HL-60/S4 treated with retinoic acid at 250 ng/mL for 4 days and 3 days (cell line): ENCODE measurements around the gene LRRC47.

Experiments used
- in situ Hi-C: fragments of 300-500 bp; cut with MboI; formaldehyde crosslinking; loops from 2 replicates; pipeline ENCODE4 v1.7.0; 2022; ENCODE audit warnings: low sequenced_read_pairs

The LRRC47 gene

DNA sequence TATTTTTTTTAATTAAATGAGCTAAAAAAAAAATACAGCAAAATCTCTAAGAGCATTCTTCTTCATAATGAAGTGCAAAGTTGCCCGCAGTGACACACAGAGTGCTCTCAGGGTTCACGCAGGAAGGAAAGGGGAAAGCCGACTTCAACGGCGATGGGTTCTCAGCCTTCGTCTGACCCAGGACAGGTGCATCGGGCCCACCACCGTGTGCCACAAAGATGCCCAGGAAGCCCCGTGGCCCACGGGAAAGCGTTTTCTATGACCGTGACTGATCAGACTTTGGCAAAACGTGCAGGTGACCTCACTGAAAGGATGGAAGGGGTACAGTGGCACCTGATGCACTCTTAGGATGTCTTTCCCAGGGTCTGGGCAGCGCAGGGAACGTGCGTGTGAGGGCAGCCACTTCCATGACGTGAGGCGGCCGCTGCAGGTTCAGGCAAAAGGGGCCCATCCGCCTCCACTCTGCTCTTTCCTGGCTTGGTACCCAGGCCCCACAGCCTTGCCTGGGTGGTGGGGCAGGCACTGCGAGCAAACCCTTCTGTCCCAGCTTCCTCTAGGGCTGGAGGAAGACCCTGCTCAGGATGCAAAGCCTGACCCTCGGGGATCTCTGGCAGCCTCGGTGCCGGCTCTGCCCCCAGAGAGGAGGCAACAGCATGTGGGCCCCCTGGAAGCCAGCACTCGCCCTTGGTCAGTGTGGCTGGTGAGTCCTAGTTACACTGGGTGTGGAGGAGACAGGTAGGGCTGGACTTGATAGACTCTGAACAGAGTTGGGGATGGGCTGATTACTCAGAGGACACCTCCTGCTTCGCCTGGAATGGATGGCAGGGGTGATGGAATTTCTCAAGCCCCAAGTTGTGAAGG lies 8.3 kb downstream of the LRRC47 start:
- in situ Hi-C loops, result no loop called here

DNA sequence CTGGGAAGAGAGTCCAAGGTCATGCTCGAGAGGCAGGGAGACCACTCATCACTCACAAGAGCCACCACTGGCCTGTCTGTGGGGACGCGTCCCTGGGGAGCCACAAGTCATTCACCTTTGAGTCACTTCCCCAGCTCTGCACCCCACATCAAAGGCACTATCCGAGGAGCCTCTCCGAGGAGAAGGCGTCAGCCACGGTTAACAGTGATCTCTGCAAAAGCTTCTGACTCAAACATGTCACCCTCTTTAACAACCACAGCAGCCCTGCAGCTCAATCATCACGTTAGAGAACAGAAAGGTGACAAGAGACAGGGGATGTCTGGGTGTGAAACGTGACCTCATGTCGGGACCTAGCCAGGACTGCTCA lies 9.0 kb downstream of the LRRC47 start:
- in situ Hi-C loops, result no loop called here

DNA sequence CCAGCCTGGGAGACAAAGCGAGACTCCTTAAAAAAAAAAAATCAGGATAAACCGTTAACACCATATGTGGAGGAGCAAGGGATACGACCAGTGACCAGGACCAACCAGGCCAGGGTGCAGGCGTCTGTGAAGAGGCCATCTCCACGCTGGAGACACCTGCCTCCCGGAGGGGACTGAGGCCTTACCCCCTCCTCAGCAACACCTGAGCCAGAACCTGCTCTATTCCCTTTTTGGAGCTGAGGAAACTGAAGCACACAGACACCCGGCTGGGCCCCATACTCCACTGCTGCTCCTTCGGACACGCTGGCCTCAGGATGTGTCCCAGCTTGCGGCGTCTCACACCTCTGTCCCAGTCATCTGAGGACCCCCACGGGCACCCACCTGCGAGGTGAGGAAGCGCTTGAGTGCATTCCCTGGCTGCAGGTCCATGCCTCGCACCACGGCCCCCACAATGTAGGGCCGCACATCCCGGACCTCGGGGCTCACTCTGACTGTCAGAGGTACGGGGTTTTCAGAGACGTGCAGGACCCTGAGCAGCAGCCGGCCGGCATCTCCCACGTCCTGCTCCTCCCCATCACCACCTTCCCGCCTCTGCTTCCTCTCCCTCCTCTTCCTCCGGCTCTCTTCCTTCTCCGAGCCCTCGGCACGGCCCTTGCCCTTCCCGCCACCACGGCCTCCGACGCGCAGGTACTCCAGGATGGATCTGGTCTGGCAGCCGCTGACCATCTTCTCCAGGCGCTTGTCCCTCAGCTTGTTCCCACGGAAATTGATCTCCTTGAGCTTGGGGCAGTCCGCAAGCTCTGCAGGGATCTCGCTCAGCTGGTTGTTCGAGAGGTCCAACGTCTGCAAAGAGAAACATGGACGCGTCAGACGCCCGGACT lies 9.6 kb downstream of the LRRC47 start:
- in situ Hi-C loops, result no loop called here

DNA sequence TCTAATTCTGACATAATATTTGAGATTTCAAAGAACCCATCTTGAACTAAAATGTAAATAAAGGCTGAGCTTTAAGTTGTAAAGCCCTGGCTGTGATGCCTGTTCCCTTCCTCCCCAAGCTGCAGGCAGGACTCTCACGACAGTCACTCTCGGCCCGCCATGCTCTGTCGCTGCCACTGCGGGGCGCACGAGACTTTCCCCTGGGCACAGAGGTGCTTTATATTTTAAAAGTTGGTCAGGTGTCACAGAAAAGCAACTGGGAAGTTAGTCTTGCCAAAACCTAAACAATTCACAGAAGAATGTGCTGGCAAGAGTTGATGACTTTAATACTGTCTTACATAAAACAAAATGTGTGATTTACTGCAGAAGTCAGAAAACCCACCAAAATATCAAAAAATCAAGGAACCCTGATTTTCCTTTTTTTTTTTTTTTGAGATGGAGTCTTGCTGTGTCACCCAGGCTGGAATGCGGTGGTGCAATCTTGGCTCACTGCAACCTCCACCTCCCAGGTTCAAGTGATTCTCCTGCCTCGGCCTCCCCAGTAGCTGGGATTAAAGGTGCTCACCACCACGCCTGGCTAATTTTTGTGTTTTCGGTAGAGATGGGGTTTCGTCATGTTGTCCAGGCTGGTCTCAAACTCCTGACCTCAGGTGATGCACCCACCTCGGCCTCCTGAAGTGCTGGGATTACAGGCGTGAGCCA lies 10.7 kb downstream of the LRRC47 start:
- in situ Hi-C loops, result no loop called here

DNA sequence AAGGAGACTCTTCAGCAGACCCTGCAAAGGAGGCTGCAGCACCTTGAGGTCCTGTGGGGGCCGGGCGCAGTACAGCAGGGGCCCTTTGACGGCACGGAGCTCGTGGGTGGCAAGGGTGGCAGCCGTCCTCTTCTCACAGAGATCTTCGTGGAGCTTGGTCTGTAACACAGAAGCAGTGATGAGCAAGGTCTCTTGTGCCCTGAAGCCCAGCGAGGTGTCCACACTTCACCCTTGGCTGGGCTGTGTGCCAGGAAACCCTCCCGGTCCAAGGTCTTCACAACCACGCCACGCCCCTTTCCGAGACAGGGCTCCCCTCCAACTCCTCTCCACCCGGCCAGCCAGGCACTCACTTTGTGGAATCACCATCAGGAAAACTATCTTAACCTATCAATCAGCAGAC lies 11.3 kb downstream of the LRRC47 start:
- in situ Hi-C loops, result no loop called here

DNA sequence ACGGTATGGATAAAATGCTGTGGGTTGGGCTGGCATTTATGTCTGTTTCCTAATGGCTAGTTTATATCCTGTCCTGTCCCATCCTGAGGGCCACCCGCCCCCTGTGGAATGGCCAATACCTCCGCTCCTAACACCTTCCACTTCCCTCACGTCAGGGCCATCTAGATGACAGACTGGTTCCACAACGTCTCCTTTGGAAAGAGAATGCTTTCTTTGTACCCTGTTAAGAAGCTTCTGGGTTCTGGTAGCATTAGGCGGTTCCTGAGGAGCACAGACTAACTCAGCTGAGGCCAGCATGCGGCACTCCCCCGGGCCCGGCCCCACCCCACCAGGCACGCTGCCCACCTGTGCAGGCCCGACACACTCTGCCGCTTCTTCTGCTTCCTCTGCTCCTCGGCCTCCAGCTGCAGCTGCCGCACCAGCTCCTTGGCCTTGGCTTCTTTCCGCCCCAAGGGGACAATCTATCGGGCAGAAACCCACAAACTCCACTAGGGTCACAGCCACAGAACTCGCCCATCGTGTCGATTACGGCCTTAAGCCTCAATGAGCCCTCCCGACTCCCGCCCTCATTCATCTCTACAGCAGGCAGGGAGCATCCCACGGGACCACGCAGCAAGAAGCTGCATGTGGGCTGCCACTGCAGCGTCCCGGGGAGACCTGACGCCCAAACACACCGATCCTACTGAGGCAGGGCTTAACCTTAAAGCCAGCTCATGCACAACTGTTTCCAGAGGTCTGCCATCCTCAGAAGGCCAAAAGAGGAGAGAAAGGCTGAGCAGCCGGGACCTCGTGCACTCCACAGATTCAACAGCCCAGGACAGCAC lies 12.4 kb downstream of the LRRC47 start:
- in situ Hi-C loops, result no loop called here

DNA sequence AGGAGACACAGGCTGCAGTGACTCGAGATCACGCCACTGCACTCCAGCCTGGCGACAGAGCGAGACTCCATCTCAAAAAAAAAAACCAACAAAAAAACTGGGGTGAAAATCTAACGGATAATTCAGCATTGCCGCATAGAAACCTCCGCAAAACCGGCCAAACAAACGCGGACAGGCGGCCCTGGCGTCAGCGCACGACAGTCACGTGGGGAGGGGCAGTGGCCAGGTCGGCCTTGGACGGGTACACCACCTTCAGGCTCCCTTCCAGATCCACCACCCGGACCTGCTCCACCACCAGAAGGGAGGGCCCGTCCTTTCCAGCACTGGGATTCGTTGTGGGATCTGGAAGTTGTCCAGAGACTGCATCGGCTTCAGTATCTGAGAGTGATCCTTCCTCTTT lies 15.4 kb downstream of the LRRC47 start:
- in situ Hi-C loops, result no loop called here

DNA sequence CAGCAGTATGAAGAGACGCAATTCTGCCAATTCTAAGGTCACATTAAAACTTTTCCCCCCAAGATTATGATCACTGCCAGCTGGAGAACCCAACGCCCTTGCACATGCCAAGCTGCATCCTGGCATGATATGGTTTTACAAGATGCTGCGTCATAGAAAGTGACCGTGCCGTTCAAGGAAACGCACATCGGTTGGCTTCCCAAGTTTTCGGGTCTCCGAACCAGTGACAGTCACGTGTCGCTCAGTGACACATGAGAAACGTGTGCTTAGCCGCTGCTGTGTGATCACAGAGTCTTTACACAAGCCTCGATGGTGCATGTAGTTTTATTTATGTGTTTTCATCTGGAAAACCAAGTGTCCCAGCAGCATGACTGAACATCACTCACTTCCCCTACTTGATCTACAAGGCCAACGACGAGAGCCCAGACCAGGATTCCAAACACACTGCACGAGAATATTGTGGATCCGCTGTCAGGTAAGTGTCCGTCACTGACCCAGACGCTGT lies 16.3 kb downstream of the LRRC47 start:
- in situ Hi-C loops, result no loop called here

DNA sequence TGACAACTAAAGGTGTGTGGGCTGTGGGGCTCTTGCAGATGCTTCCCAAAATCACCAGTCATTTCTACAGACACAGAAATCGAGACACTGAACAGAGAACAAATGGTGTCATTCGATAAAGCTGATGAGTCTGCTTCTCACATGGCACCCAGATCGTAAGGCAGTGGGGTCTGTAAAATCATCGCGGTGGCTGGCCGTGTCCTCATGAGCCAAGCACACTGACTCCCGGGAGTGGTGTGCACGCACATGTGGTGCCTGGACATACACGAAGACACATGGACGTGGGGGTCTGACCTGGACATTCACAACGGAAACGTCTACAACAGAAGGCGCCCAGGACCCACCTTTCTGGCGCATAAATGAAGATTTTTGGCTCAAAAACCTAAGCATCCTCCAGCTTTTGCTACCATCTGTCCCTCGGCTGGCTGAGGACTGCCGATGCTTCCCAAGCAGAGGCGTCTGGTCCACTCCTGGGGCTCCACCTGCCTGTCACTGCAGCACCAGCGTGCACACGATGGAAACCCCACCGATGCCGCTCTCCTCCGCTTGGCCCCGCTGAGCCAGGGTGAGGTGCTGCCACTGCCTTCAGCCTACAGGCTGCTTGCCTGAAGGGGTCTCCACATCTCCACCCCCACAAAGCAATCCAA lies 16.9 kb downstream of the LRRC47 start:
- in situ Hi-C loops, result no loop called here

DNA sequence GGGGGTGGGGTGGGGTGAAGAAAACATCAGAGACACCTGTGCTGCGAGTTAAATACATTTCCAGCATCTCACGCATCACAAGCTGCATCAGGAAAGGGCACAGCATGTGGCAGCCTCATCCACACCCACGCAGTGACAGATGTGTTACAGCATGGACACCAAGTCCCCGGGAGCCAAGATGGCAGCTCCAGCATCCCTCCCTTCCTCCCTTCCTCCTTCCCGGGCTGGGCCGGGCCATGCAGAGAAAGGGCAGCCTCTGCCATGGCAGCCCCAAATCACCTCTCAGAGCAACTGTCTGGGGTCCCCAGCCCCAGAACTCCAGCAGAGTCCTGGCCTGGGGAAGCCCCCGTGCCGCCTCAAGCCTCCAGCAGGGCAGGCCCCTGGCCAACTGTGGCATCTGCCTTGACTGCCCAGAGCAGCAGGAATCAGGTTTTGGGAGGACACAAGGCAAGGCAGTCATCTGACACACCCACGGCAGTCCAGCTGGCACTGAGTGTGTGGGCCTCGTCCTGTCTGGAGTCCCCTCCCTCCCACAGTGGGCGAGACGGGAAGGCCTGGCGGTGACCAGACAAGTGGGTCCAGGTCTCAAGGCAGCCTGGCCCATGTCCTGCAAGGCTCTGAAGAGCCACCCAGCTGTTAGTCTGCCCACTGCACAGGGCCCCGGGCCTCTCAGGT lies 17.6 kb downstream of the LRRC47 start:
- in situ Hi-C loops, result no loop called here

DNA sequence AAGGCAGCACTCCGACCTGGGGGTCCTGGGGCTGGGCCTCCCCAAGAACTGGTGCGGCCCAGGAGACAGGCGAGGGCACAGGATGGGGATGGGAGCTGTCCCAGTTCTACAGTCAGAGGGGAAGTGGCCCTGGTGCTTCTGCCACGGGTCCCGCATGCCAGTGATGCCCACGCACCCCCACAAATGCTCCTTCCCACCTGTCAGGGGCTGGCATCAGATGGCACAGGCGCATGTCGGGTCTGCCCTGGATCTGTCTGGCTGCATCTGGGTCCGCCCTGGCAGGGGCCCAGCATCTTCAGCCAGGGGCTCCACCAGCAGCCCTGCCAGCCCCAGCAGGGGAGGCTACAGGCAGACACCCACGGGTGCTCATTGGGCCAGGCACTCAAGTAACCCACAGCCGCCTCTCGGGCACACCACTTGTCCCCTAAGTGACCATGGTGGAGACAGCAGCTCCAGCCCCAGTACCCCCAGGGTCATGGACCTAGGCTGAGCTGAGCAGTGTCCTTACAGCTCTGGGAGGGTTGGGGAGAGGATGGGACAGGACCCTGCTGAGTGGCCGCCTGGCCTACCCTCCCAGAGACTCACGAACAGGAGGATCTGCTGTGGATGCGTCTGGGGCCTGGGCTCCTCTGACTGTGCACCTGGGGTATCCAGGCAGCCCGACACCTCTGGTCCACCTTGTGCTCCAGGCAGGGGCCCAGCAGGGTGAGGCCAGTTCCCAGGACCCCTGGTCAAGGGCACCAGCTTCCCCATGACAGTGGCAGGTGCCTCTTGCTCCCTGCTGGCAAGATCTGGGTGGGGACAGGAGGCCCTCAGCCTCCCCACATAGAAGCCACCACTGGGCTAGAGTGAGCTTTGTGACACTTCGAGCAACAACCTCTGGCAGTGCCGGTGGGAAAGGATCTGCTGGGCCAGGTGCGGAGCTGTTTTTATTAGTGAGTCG lies 18.4 kb downstream of the LRRC47 start:
- in situ Hi-C loops, result no loop called here

DNA sequence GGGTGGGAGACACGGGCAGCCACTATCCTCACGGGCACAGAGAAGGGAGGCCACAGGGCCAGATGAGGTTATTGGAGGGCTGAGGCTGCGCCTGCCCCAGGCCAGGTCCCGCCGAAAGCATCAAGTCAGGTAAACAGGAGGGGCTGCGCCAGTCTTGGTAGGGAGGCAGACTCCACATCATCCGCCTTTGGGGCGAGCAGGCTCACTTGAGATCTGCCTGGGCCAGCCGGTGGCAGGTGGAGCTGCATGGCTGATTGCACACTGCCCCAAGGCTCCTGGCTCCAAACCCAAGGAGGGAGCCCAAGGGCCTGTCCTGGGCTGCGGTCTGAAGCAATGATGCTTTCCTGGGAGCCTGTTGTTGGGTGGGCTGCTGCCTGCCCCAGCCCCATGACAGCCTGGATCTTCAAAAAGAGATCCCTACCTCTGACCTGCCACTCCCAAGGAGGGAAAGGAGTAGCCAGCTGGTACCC lies 19.2 kb downstream of the LRRC47 start:
- in situ Hi-C loops, result no loop called here

DNA sequence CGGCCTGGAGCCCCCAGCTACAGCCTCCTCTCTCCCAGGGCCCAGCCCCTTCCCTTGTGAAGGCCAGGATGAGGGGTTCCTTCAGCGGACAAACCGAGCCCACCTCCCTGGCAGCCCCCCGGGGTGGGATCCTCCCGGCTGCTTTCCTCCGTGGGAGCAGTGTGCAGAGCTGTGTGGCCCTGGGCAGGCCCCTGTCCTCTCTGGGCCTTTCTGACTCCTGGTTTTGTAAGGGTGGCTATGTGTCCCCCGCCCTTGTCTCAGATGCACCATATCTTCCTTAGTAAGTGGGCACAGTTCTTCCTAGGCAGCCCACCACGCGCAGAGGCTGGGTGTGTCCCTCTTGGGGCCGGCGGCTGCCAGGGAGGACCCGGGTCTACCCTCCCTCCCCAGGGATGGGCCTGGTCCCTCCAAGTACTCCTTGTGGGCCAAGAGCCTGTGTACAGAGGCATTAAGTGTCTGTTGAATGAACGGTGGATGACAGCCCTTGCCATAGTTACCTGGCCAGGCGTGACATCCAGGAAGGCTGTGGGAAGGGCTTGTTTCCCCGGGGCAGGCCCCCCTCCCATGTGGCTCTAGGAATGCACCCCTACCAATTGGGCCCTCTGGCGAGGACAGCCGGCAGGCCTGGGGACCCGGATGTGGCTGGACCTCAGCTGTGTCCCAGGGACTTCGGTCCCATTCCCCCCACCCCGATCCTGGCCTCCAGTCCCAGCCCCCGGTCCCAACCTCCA lies 19.9 kb downstream of the LRRC47 start:
- in situ Hi-C loops, result no loop called here

DNA sequence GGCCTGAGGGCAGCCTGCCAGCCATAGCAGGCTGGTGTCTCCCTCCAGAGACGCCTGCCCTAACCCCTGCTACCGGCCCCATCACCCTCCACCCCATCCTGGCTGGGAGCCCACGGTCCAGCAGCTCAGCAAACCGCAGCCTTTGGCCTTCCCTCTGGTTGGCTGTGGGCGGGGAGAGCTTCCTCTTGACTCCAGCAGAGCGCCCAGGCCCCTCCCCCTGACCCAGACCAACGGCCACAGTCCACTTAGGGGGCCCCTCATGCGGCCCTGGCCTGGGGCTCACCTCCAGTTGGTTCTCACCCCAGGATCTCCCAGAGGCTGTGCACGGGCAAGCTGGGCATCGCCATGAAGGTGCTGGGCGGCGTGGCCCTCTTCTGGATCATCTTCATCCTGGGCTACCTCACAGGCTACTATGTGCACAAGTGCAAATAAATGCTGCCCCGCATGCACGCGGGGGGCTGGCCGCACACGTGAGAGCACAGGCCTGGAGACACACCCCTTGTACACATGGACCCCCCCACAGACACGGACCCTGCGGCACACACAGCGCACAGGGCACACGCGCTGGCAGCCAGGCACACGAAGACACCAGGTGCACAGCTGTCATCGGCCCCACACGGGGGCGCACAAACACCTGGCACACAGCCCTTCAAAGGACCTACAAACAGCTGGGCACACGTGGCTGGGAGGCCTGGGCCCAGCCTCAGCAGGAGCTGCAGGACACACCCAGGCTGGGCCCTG lies 20.6 kb downstream of the LRRC47 start:
- in situ Hi-C loops, result no loop called here

DNA sequence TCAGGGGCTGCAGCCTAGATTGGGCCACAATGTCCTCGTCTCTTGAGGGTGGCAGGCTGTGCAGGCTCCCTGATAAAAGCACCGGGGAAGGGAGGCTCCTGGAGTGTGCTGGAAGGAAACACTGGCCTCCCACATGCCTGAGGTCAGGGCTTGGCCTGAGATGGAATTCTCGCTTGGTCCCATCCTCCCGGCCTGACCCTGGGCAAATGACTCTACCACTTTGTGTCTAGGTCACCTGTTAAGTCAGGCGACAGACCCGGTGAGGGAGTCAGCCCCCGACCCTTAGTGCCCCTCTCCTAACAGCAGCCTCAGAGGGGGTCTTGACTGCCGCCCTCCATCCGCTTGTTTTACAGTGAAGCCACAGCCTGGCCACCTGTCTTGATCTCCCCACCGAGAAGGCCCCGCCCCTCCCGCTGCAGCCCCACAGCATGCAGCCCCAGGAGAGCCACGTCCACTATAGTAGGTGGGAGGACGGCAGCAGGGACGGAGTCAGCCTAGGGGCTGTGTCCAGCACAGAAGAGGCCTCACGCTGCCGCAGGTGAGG lies 21.3 kb downstream of the LRRC47 start:
- in situ Hi-C loops, result no loop called here

DNA sequence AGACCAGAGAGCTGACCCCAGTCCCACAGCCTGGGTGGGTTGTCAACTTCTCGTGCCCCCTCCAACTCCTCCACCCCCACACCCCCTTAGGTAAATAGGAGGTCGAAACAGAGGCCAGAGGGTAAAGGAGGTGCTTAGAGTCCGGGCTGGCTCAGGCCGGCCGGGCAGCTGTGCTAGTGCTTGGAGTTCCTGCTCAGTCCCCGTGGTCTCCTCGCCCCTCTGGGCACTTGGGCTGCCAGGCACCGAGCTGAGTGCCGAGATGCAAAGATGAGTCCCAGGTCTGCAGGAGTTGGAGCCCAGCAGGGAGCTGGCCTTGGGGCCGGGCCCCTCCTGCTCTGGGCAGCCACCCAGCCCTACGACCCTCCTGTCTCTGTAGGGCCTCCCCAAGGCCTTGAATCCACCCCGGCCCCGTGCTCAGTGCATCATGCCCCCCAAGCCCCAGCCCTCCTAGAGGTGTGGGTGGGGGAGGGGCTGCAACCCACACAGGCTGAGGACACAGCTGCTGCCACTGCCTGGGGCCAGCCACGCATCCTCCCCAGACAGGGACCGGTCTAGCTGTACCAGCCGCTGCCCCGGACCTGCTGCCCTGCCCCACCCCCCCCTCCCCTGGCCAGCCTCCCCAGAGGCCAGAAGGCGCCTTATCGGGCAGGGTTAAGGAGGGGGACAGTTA lies 21.9 kb downstream of the LRRC47 start:
- in situ Hi-C loops, result no loop called here
